Measurements from ENCODE around the gene DXO.
A peak's percentile ranks its signal among the peaks of the same experiment; 100 is the strongest.
"Not testable (repeated sequence)": the region's sequence is repeated elsewhere in the genome, so short reads cannot be mapped to it uniquely, and the experiment has no call there.

Gene DXO

GRCh38 chr6:31971993-31972708 is at the start of gene DXO:
TSS of gene DXO (minus strand) at chr6:31972138. CDS start at chr6:31971675, 463 bp downstream.
- peak; percentile 80 for DNase-seq

- not testable (repeated sequence) for DNase-seq
These were observed 42.6 kb upstream of the DXO start, which contains the start of gene C4B for GRCh38 chr6:32014547-32014946. TSS of gene C4B (plus strand) at chr6:32014795. CDS start at chr6:32014846, 51 bp downstream.

- not testable (repeated sequence) for DNase-seq
These were observed 41.8 kb upstream of the DXO start for GRCh38 chr6:32013738-32014137.

GRCh38 chr6:32012941-32013617 is 41.1 kb upstream of the DXO start:
- not testable (repeated sequence) for DNase-seq

- not testable (repeated sequence) for DNase-seq
These were observed 39.1 kb upstream of the DXO start for GRCh38 chr6:32010856-32011530.

GRCh38 chr6:32009537-32009936 is 37.6 kb upstream of the DXO start:
- DNase-seq, result not testable (repeated sequence)

GRCh38 chr6:32008616-32009015 is 36.7 kb upstream of the DXO start:
- peak; percentile 24 for DNase-seq

GRCh38 chr6:32008037-32008436 is 36.1 kb upstream of the DXO start:
- not testable (repeated sequence) for DNase-seq

GRCh38 chr6:32007086-32007485 is 35.1 kb upstream of the DXO start:
- not testable (repeated sequence) for DNase-seq

- not testable (repeated sequence) for DNase-seq
These were observed 34.1 kb upstream of the DXO start for GRCh38 chr6:32005991-32006529.

GRCh38 chr6:32005538-32005880 is 33.6 kb upstream of the DXO start:
- not testable (repeated sequence) for DNase-seq

GRCh38 chr6:32004864-32005537 is 33.1 kb upstream of the DXO start:
- not testable (repeated sequence) for DNase-seq

GRCh38 chr6:32004393-32004792 is 32.5 kb upstream of the DXO start:
- DNase-seq, result not testable (repeated sequence)

GRCh38 chr6:32003301-32003700 is 31.4 kb upstream of the DXO start:
- DNase-seq, result not testable (repeated sequence)

GRCh38 chr6:32002546-32003268 is 30.8 kb upstream of the DXO start:
- DNase-seq, result not testable (repeated sequence)

GRCh38 chr6:31996385-31996784 is 24.4 kb upstream of the DXO start:
- not testable (repeated sequence) for DNase-seq

GRCh38 chr6:31994421-31994820 is 22.5 kb upstream of the DXO start:
- DNase-seq, result not testable (repeated sequence)

- DNase-seq, result not testable (repeated sequence)
These were observed 17.4 kb upstream of the DXO start for GRCh38 chr6:31989363-31989762.

- not testable (repeated sequence) for DNase-seq
These were observed 9.8 kb upstream of the DXO start, which contains the start of gene C4A for GRCh38 chr6:31981744-31982143. TSS of gene C4A (plus strand) at chr6:31982057. CDS start at chr6:31982108, 51 bp downstream.

- DNase-seq, result not testable (repeated sequence)
These were observed 9.1 kb upstream of the DXO start for GRCh38 chr6:31980998-31981397.

- not testable (repeated sequence) for DNase-seq
These were observed 8.4 kb upstream of the DXO start for GRCh38 chr6:31980195-31980876.

Measured in NCI-H524 treated with DMSO at 0.1 percent for 48 hours (cell line).